Testis (tissue), 3 donors: ENCODE results near the gene LGALS3BP. TPM values are rescaled to one million over a fixed set of nuclear protein-coding genes. Genes with fewer than 3 reads are reported as not detected.

Experiments used
- DNase-seq: peaks from one replicate; pipeline ENCODE4 v3.0.0-alpha.2; 2019
- H3K27ac ChIP-seq, 2 donors: fragments of 200-600 bp; sonication (generic); one replicate each; pipeline ENCODE4 v1.5.1; 2019
- H3K27me3 ChIP-seq: fragments of 200-600 bp; sonication (generic); one replicate; pipeline ENCODE4 v1.5.1; 2019
- H3K36me3 ChIP-seq: fragments of 200-600 bp; sonication (generic); one replicate; pipeline ENCODE4 v1.5.1; 2017; ENCODE audit warnings: low read depth; ENCODE audit errors: missing control alignments
- H3K4me1 ChIP-seq: fragments of 200-600 bp; sonication (generic); one replicate; pipeline ENCODE4 v1.5.1; 2019
- H3K4me3 ChIP-seq, 2 donors: fragments of 200-600 bp; sonication (generic); one replicate each; pipeline ENCODE4 v1.5.1; 2017 to 2019
- H3K9me3 ChIP-seq: fragments of 200-600 bp; sonication (generic); one replicate; pipeline ENCODE4 v1.5.1; 2017
- POLR2A ChIP-seq: fragments of 450-650 bp; IDR thresholded peaks from one replicate; pipeline ENCODE4 v1.6.1; 2017; ENCODE audit warnings: antibody characterized with exemption, mild to moderate bottlenecking, moderate library complexity
- WGBS, 2 donors: methylation state at CpG; one replicate each; pipeline ENCODE4 v1.1.5; 2018; 5-methylcytosine and 5-hydroxymethylcytosine counted together
- intact Hi-C: fragments of 100-400 bp; cut with DNase I; formaldehyde crosslinking; loops from one replicate; pipeline ENCODE4 v1.15.1; 2023; ENCODE audit warnings: low total_unique reads
- polyA plus RNA-seq: library from polyadenylated mRNA; stranded (reverse); fragments of 350-450 nt; fragmentation: Illumina TruSeq; extraction: RNeasy Lipid Tissue Mini Kit (QIAGEN cat#74804); gene quantifications from one replicate; pipeline ENCODE4 v1.2.3, GENCODE V29; 2014; ENCODE audit warnings: low read depth, low replicate concordance; ENCODE audit not compliant: insufficient read depth
- total RNA-seq, 2 donors: library from RNA; depleted of rRNA; stranded (reverse); fragments of >200 nt; gene quantifications; one replicate each; pipeline ENCODE4 v1.2.3, GENCODE V29; 2016
- TF ChIP-seq, protein P1 (sequence below), 3 experiments: fragments of 450-650 bp in 2 of 3; fragments of 200-600 bp in 1 of 3; sonication (generic) in 1 of 3; IDR thresholded peaks; one replicate each; pipeline ENCODE4 v1.5.1; 2016 to 2019; ENCODE audit warnings: antibody characterized with exemption in 3 of 3, mild to moderate bottlenecking in 2 of 3, moderate library complexity in 1 of 3

Gene LGALS3BP
- total and polyA plus RNA-seq, 3 donors from 2014 or later: 328 to 845 (median 498) TPM

DNA sequence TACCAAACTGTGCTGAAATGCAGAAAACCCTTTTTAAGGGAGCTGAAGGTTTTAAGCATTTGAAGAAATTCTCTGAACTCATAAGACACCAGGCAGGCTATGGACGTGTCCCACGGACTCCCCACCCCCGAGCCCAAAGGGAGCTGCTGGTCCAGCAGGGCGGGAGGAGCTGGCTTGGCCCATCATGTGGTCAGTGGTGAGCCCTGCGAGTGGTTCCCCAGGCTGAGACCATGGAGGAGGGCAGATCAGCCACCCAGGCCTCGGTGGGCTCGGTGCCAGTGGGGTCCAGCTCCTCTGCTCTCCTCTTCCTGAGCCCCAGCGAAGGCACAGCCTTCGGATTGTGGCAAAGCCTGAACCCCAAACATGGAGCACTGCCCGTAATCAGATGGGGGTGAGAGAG is 27.0 kb downstream of the LGALS3BP start:
- H3K27me3 ChIP-seq: no peaks in the 10 kb centered on the region
- peak overlapping the region; percentile 50 for H3K27ac ChIP-seq
- TF ChIP-seq POLR2A: no peak
- TF ChIP-seq, protein P1, sequence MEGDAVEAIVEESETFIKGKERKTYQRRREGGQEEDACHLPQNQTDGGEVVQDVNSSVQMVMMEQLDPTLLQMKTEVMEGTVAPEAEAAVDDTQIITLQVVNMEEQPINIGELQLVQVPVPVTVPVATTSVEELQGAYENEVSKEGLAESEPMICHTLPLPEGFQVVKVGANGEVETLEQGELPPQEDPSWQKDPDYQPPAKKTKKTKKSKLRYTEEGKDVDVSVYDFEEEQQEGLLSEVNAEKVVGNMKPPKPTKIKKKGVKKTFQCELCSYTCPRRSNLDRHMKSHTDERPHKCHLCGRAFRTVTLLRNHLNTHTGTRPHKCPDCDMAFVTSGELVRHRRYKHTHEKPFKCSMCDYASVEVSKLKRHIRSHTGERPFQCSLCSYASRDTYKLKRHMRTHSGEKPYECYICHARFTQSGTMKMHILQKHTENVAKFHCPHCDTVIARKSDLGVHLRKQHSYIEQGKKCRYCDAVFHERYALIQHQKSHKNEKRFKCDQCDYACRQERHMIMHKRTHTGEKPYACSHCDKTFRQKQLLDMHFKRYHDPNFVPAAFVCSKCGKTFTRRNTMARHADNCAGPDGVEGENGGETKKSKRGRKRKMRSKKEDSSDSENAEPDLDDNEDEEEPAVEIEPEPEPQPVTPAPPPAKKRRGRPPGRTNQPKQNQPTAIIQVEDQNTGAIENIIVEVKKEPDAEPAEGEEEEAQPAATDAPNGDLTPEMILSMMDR (IDR thresholded peaks at IDR 0.05): no peak
- H3K4me3 ChIP-seq: no peak overlapping the region
- H3K4me1 ChIP-seq: peaks cover 20% of the 10 kb centered on the region
- H3K36me3 ChIP-seq: no peaks in the 10 kb centered on the region
- DNase-seq: no peak
- intact Hi-C loops: no loop called here
- H3K9me3 ChIP-seq: no peaks in the 10 kb centered on the region
- 70 to 87% methylated on average over 4 to 8 of the region's 10 CpGs for WGBS, 2 donors

DNA sequence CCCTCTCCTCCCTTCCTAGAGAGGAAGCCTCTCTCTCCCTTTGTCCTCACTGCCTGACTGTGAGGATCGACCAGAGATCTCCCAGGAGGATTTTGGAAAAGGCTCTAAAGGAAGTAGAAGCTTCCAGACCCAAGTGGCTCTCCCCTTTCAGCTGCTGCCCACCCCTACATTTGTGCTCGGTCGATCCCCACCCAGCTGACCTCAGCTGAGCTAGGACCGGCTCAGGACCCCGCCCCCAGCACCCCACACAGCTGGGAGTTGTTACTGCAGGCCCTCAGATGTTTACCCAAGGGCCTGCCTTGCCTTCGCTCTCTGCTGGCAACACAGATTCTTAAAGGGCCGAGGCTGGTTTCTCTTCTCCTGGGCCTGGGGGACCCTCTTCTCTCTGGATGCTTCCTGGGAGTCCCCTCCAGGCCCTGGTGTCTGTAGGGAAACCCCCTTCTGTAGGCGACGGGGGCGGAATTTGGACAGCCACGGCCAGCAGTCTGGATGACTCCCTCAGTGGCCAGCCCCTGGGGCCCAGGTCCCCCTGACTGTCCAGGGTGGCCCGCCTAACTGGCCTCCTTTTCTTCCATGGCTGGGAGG is 27.7 kb downstream of the LGALS3BP start:
- WGBS, 2 donors: 44 to 60% methylated on average over 11 to 12 of the region's 12 CpGs
- H3K9me3 ChIP-seq: no peaks in the 10 kb centered on the region
- no peak overlapping the region for H3K4me3 ChIP-seq
- H3K36me3 ChIP-seq: no peaks in the 10 kb centered on the region
- H3K4me1 ChIP-seq: peaks cover 26% of the 10 kb centered on the region
- peak overlapping the region; percentile 50 for H3K27ac ChIP-seq
- no peaks in the 10 kb centered on the region for H3K27me3 ChIP-seq
- TF ChIP-seq, protein P1 (IDR thresholded peaks at IDR 0.05): no peak
- no peak for TF ChIP-seq POLR2A
- intact Hi-C loops: no loop called here
- DNase-seq: peak; percentile 28

DNA sequence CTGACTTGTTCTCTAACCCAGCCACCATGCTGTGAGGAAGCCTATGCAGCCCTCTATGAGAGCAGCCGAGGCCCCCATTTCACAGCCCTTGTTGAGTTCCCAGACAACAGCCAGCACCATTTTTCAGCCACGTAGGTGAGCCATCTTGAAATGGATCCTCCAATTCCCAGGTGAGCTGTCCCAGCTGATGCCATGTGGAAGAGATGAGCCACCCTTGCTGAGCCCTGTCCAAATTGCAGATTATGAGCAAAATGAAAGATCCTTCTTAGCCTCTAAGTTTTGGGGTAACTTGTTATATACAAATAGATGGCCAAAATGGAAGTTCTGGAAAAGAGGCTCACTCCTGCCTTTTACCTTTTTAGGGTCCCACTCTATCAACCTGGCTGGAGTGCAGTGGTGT is 28.9 kb downstream of the LGALS3BP start:
- Histone ChIP-seq H3K9me3 (no peaks in the 10 kb centered on the region), H3K4me3 (no peak overlapping the region), H3K27ac (no peak overlapping the region), H3K27me3 (no peaks in the 10 kb centered on the region), H3K4me1 (peaks cover 30% of the 10 kb centered on the region), H3K36me3 (no peaks in the 10 kb centered on the region)
- 87 to 92% methylated on average over 2 of the region's 2 CpGs for WGBS, 2 donors
- DNase-seq: no peak
- intact Hi-C loops: no loop called here
- no peak for TF ChIP-seq POLR2A
- TF ChIP-seq, protein P1 (IDR thresholded peaks at IDR 0.05): no peak

DNA sequence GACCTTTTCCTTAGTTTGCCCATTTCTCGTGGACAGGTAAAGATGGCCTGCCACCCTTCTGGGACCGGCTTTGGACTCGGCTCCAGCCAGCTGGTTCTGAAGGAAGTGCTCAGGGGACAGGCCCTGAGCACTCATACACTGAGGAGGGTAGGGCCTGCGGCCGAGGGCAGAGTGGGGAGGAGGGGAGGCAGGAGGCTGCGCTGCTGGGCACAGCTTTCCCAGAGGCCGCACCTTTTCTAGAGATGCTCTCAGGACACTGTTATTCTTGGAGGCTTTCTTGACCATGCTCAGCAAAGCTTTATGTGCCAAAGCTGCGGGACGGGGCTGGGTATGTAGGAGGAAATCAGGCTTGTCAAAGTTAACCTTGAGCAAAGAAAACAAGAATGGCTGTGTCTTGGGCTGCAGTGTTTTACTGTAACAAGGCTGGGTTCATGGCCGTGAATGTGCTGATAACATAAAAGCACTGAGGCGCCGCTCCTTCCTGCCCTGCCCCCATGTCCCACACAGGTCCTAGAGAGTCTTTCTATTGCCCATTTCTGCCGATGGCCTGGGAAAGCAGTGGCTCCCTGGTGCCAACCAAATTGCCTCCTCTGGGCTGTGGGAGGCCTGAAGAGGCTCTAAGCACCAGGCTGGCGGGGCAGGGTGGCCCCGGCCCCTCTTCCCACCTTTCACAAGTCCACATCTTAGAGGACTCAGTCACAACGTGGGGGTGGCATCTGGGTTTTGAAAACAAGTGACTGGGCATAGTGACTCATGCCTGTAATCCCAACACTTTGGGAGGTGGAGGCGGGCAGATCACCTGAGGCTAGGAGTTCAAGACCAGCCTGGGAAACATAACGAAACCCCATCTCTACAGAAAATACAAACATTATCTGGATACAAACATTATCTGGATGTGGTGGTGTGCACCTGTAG is 32.2 kb downstream of the LGALS3BP start:
- H3K36me3 ChIP-seq: no peaks in the 10 kb centered on the region
- H3K27me3 ChIP-seq: no peaks in the 10 kb centered on the region
- no peaks in the 10 kb centered on the region for H3K9me3 ChIP-seq
- H3K4me3 ChIP-seq: no peak overlapping the region
- no peak for TF ChIP-seq POLR2A
- TF ChIP-seq, protein P1 (IDR thresholded peaks at IDR 0.05): no peak
- peaks cover 21% of the 10 kb centered on the region for H3K4me1 ChIP-seq
- intact Hi-C loops: no loop called here
- 49 to 59% methylated on average over 13 to 18 of the region's 18 CpGs for WGBS, 2 donors
- DNase-seq: peak; percentile 94
- peak overlapping the region; percentile 56 to 66 for H3K27ac ChIP-seq
